WTC11 (cell line): ENCODE data around the gene RSRC1. TPM values are rescaled to one million over a fixed set of nuclear protein-coding genes. Genes with fewer than 3 reads are reported as not detected.

Experiments used
- ATAC-seq: fragments of 200-7000 bp; cut with Tn5 transposase; 2 replicates; pipeline ENCODE4 v1.10.0; 2021; ENCODE audit warnings: mild to moderate bottlenecking, moderate library complexity
- CTCF ChIA-PET: fragments of 300-600 bp; sonication (Branson Sonifier 250); formaldehyde crosslinking; loops from one replicate; lab custom pipeline; 2021; ENCODE audit warnings: antibody characterized with exemption; lab: Charles Lee
- POLR2A ChIA-PET: fragments of 350-600 bp; sonication (Branson Sonifier 250); formaldehyde crosslinking; loops from one replicate; lab custom pipeline; 2021; ENCODE audit warnings: antibody characterized with exemption; lab: Charles Lee
- DNase-seq: peaks from one replicate; pipeline ENCODE4 v3.0.0; 2021; ENCODE audit warnings: low spot score
- H3K27ac Mint-ChIP-seq: 2 replicates; pipeline ENCODE4 v1.8.0; 2021; ENCODE audit warnings: mixed read lengths
- H3K27me3 Mint-ChIP-seq: 2 replicates; pipeline ENCODE4 v1.8.0; 2021; ENCODE audit warnings: low read depth, mild to moderate bottlenecking, moderate library complexity, mixed read lengths
- H3K36me3 Mint-ChIP-seq: 2 replicates; pipeline ENCODE4 v1.8.0; 2021; ENCODE audit warnings: mixed read lengths
- H3K4me1 Mint-ChIP-seq: 2 replicates; pipeline ENCODE4 v1.8.0; 2022; ENCODE audit warnings: mixed read lengths
- H3K4me3 Mint-ChIP-seq: 2 replicates; pipeline ENCODE4 v1.8.0; 2021; ENCODE audit warnings: mild to moderate bottlenecking, moderate library complexity, mixed read lengths
- H3K9me3 Mint-ChIP-seq: 2 replicates; pipeline ENCODE4 v1.8.0; 2021; ENCODE audit warnings: mixed read lengths
- ATF6 ChIP-seq: sonication (generic); formaldehyde crosslinking; IDR thresholded peaks from 2 replicates; pipeline ENCODE4 v1.8.1; 2023; ENCODE audit warnings: mild to moderate bottlenecking, missing genetic modification reagents
- CTCF ChIP-seq: fragments of 200-600 bp; IDR thresholded peaks from 2 replicates; pipeline ENCODE4 v1.8.0; 2022; ENCODE audit warnings: antibody characterized with exemption
- E2F1 ChIP-seq: sonication (generic); formaldehyde crosslinking; IDR thresholded peaks from 2 replicates; pipeline ENCODE4 v1.8.0; 2022; ENCODE audit warnings: mild to moderate bottlenecking, missing genetic modification reagents
- FOXJ3 ChIP-seq: sonication (generic); formaldehyde crosslinking; IDR thresholded peaks from 2 replicates; pipeline ENCODE4 v1.9.0; 2021; ENCODE audit warnings: missing genetic modification reagents, mild to moderate bottlenecking, borderline replicate concordance
- FOXP1 ChIP-seq: sonication (generic); formaldehyde crosslinking; IDR thresholded peaks from 2 replicates; pipeline ENCODE4 v1.8.0; 2022; ENCODE audit warnings: missing genetic modification reagents, mild to moderate bottlenecking, moderate library complexity, borderline replicate concordance
- FOXP4 ChIP-seq: sonication (generic); formaldehyde crosslinking; IDR thresholded peaks from 2 replicates; pipeline ENCODE4 v1.8.0; 2022; ENCODE audit warnings: mild to moderate bottlenecking, missing genetic modification reagents
- GABPB1 ChIP-seq: sonication (generic); formaldehyde crosslinking; IDR thresholded peaks from 2 replicates; pipeline ENCODE4 v1.8.1; 2023; ENCODE audit warnings: mild to moderate bottlenecking, missing genetic modification reagents
- IRF1 ChIP-seq: sonication (generic); formaldehyde crosslinking; IDR thresholded peaks from 2 replicates; pipeline ENCODE4 v1.8.0; 2023; ENCODE audit warnings: missing genetic modification reagents
- NR2C2 ChIP-seq: sonication (generic); formaldehyde crosslinking; IDR thresholded peaks from 2 replicates; pipeline ENCODE4 v1.8.0; 2022; ENCODE audit warnings: mild to moderate bottlenecking, missing genetic modification reagents
- NR3C1 ChIP-seq: sonication (generic); formaldehyde crosslinking; conservative IDR thresholded peaks from 2 replicates; pipeline ENCODE4 v1.8.1; 2023; ENCODE audit warnings: low read depth, mild to moderate bottlenecking, missing genetic modification reagents
- PREB ChIP-seq: sonication (generic); formaldehyde crosslinking; IDR thresholded peaks from 2 replicates; pipeline ENCODE4 v1.8.1; 2022; ENCODE audit warnings: mild to moderate bottlenecking, missing genetic modification reagents, moderate library complexity, borderline replicate concordance
- SMAD4 ChIP-seq: sonication (generic); formaldehyde crosslinking; IDR thresholded peaks from 2 replicates; pipeline ENCODE4 v1.8.0; 2022; ENCODE audit warnings: mild to moderate bottlenecking, missing genetic modification reagents
- ZNF138 ChIP-seq: sonication (generic); formaldehyde crosslinking; conservative IDR thresholded peaks from 2 replicates; pipeline ENCODE4 v1.8.1; 2022; ENCODE audit warnings: mild to moderate bottlenecking, moderate library complexity, missing genetic modification reagents
- ZNF317 ChIP-seq: sonication (generic); formaldehyde crosslinking; IDR thresholded peaks from 2 replicates; pipeline ENCODE4 v1.8.1; 2023; ENCODE audit warnings: low read depth, mild to moderate bottlenecking, moderate library complexity, missing genetic modification reagents, borderline replicate concordance
- ZNF512 ChIP-seq: sonication (generic); formaldehyde crosslinking; IDR thresholded peaks from 2 replicates; pipeline ENCODE4 v1.8.1; 2022; ENCODE audit warnings: missing genetic modification reagents, borderline replicate concordance
- total RNA-seq: library from RNA; stranded (reverse); gene quantifications from 3 replicates; pipeline ENCODE4 v1.2.3, GENCODE V29; 2021

Gene RSRC1
- total RNA-seq, 1 experiment from 2014 or later: 21.3 TPM

GRCh38 chr3:158489181-158489580 lies 379.3 kb downstream of the RSRC1 start:
- POLR2A ChIA-PET: no interaction called here

GRCh38 chr3:158491968-158492367 lies 382.1 kb downstream of the RSRC1 start:
- H3K27ac Mint-ChIP-seq: no peak overlapping the region
- peaks cover 12% of the 10 kb centered on the region for H3K9me3 Mint-ChIP-seq
- no peak for ATAC-seq
- CTCF ChIA-PET: no interaction called here
- TF ChIP-seq NR3C1 (CRISPR knock-in tag): no peak
- TF ChIP-seq SMAD4: no peak
- TF ChIP-seq ATF6 (CRISPR knock-in tag): no peak
- TF ChIP-seq ZNF512 (CRISPR knock-in tag): no peak
- TF ChIP-seq E2F1 (CRISPR knock-in tag): no peak
- TF ChIP-seq ZNF138 (CRISPR knock-in tag): no peak
- no peak for TF ChIP-seq IRF1 (CRISPR knock-in tag)
- TF ChIP-seq NR2C2: no peak
- TF ChIP-seq CTCF: no peak
- H3K4me1 Mint-ChIP-seq: peaks cover 5% of the 10 kb centered on the region; the same call in 1 of the 2 replicates
- H3K4me3 Mint-ChIP-seq: no peak overlapping the region
- H3K36me3 Mint-ChIP-seq: no peaks in the 10 kb centered on the region
- no peaks in the 10 kb centered on the region for H3K27me3 Mint-ChIP-seq
- POLR2A ChIA-PET: no interaction called here
- DNase-seq: no peak

More at GRCh38 chr3:158489181-158489580, 379.3 kb downstream of the RSRC1 start:
- ATAC-seq (no peak), DNase-seq (no peak)
- no peak overlapping the region for H3K4me3 Mint-ChIP-seq
- H3K4me1 Mint-ChIP-seq: peaks cover 9% of the 10 kb centered on the region; the same call in 1 of the 2 replicates
- CTCF ChIA-PET: no interaction called here
- no peaks in the 10 kb centered on the region for H3K36me3 Mint-ChIP-seq
- TF ChIP-seq FOXP1 (CRISPR knock-in tag): no peak
- no peak for TF ChIP-seq ZNF317
- no peak for TF ChIP-seq GABPB1
- TF ChIP-seq E2F1 (CRISPR knock-in tag): no peak
- TF ChIP-seq FOXP4 (CRISPR knock-in tag): no peak
- no peak for TF ChIP-seq PREB (CRISPR knock-in tag)
- TF ChIP-seq FOXJ3 (CRISPR knock-in tag): no peak
- no peaks in the 10 kb centered on the region for H3K27me3 Mint-ChIP-seq
- peaks cover 12% of the 10 kb centered on the region for H3K9me3 Mint-ChIP-seq
- H3K27ac Mint-ChIP-seq: no peak overlapping the region
